Measurements from ENCODE around the gene POLR2L.

DNA sequence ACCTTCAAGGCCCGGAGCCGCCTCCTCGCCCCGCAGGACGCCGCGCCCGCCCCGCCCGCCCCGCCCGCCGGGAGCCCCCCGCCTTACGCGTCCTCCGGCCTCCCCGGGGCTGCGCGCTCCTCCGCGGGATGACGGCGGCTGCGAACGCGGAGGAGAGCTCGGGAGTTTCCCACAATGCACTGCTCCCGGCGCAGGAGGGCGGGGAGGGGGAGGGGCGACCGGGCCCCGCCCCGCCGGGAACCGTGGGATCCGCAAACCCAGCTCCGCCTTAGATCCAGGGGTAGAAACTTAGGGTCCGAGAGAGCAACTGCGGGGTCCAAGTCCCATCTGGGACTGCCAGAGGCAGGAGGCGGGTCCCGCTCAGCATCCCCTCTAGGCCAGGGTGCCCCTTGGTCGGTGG, 52.4 kb downstream of the POLR2L start, which contains the start of gene CEND1:
- TF ChIP-seq, protein P1, sequence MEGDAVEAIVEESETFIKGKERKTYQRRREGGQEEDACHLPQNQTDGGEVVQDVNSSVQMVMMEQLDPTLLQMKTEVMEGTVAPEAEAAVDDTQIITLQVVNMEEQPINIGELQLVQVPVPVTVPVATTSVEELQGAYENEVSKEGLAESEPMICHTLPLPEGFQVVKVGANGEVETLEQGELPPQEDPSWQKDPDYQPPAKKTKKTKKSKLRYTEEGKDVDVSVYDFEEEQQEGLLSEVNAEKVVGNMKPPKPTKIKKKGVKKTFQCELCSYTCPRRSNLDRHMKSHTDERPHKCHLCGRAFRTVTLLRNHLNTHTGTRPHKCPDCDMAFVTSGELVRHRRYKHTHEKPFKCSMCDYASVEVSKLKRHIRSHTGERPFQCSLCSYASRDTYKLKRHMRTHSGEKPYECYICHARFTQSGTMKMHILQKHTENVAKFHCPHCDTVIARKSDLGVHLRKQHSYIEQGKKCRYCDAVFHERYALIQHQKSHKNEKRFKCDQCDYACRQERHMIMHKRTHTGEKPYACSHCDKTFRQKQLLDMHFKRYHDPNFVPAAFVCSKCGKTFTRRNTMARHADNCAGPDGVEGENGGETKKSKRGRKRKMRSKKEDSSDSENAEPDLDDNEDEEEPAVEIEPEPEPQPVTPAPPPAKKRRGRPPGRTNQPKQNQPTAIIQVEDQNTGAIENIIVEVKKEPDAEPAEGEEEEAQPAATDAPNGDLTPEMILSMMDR (IDR thresholded peaks at IDR 0.05), result no peak
- TF ChIP-seq POLR2A (IDR thresholded peaks at IDR 0.05), result no peak
- TF ChIP-seq POLR2AphosphoS5 (IDR thresholded peaks at IDR 0.05), result no peak
